ENCODE results near the gene PPDPF. TPM values are rescaled to one million over a fixed set of nuclear protein-coding genes. Genes with fewer than 3 reads are reported as not detected.

Gene PPDPF
- total RNA-seq, 1 donor from 2014 or later, result 21.9 TPM

DNA sequence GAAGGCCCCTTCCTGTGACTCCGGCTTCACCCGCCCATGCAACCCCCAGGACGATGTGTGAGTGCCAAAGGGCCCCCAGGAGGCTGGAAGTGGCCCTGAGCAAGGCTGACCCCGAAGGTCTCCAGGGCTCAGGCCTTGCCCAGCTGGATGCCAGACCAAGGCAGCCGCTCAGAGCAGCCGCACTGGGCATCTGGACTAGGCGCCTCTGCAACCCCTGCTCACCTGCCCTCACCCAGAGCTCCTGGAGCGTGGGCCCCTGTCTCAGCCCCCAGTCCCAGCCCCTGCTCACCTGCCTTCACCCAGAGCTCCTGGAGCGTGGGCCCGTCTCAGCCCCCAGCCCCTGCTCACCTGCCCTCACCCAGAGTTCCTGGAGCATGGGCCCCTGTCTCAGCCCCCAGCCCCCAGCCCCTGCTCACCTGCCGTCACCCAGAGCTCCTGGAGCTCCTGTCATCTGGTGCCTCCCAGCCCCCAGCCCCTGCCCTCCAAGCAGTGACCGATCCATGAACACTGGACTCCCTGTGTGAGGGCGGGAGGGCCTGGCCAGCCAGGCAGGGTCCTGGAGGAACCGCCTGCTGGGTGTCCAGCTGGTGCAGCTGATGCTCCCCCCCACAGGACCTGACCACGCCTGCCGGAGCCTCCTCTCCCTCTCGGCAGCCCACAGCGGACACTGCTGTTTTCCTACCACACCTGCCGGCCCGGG lies 25.8 kb downstream of the PPDPF start:
- FAIRE-seq, result no peak
- Histone ChIP-seq H3K36me3 (ENCODE audit: control insufficient read depth, insufficient read depth, low read length) (no peaks in the 10 kb centered on the region), H3K4me3 (ENCODE audit: low read depth, low read length) (no peak overlapping the region), H3K27me3 (ENCODE audit: control insufficient read depth, insufficient read depth, low read length) (no peaks in the 10 kb centered on the region)
- DNase-seq (ENCODE audit: low read depth), result no peak
- no peak for TF ChIP-seq CTCF (IDR thresholded peaks at IDR 0.05; ENCODE audit: insufficient read depth, low read length, severe bottlenecking)

DNA sequence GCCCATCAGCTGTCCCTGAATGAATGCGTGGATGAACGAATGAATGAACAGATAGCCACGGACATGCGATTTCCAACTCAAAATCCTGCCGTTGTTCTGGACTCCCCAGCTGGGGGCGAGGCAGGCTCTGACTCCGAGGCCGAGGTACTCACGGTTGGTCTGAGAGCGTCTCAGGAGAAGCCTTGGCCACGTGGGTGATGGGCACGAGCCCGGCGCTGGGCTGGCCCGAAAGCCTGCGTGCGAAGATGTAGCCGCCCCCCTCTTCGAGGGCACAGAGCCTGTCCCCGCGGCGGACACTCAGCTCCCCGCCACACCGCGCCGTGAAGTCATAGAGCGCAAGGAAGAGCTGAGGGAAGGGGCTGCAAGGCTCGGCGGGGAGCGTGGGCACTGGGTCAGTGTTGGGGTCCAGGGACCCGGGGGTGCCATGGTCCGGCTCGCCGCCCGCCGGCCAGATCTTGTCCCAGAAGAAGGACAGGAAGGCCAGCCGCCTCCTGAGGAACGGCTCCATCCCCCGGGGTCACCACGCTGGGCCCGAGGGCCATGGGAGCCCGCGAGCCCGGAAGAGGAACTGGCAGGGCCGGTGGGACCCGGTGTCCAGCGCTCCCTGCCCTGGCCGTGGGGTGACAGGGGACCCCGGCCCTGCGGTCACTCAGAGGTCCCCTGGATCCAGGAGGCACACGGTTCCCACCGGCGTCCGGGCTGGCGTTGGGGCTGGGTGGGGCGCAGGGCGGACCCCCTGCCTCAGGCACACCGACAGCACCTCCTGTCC lies 26.6 kb downstream of the PPDPF start:
- TF ChIP-seq CTCF (IDR thresholded peaks at IDR 0.05; ENCODE audit: insufficient read depth, low read length, severe bottlenecking), result no peak
- FAIRE-seq (no peak), DNase-seq (ENCODE audit: low read depth) (no peak)
- no peaks in the 10 kb centered on the region for H3K27me3 ChIP-seq (ENCODE audit: control insufficient read depth, insufficient read depth, low read length)
- H3K4me3 ChIP-seq (ENCODE audit: low read depth, low read length), result no peak overlapping the region
- no peaks in the 10 kb centered on the region for H3K36me3 ChIP-seq (ENCODE audit: control insufficient read depth, insufficient read depth, low read length)

DNA sequence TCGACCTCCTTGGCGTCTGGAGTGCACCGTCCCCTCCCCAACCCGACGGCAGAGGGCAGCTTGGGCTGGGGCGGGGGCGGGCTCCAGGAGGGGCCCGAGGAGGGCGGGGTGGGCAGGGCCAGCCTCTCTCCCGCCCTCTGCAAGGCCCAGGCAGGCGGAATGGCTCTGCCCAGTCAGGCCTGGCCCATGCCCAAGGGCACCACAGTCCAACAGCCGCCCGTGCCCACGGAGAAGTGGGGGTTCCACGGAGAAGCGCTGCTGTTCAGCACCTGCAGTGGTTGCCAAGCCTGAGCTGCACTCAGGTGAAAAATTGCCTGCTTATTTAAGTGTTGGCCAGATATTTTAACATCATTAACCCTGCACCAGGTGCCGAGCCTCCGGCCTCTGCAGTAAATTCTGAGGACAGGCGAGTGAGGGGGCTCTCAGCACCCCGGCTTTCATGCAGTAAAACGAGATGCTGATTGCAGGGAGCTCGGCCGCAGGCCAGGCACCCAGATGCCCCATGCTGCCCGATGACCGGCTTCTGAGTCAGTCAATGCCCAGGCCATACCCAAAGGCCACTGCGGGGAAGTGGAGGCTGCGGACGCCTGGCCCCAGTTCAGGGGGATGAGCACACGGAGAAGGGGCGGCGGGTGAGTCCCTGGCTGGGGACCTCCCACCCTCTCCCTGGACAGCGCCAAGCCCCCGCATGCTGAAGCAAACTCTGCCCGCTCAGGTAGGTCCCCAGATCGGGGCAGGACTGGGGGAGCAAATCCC lies 27.3 kb downstream of the PPDPF start, which contains the start of gene SRMS:
SRMS (minus strand) TSS at position 25 of the 756 bp plus-strand sequence. CDS start 286 bp downstream, outside the sequence.
- FAIRE-seq (no peak), DNase-seq (ENCODE audit: low read depth) (no peak)
- no peak for TF ChIP-seq CTCF (IDR thresholded peaks at IDR 0.05; ENCODE audit: insufficient read depth, low read length, severe bottlenecking)
- H3K27me3 ChIP-seq (ENCODE audit: control insufficient read depth, insufficient read depth, low read length), result no peaks in the 10 kb centered on the region
- H3K36me3 ChIP-seq (ENCODE audit: control insufficient read depth, insufficient read depth, low read length), result no peaks in the 10 kb centered on the region
- no peak within 1 kb of the TSS for H3K4me3 ChIP-seq (ENCODE audit: low read depth, low read length)

- Histone ChIP-seq H3K27me3 (ENCODE audit: control insufficient read depth, insufficient read depth, low read length) (no peaks in the 10 kb centered on the region), H3K36me3 (ENCODE audit: control insufficient read depth, insufficient read depth, low read length) (no peaks in the 10 kb centered on the region), H3K4me3 (ENCODE audit: low read depth, low read length) (no peak overlapping the region)
- DNase-seq (ENCODE audit: low read depth), result no peak
- no peak for FAIRE-seq
- no peak for TF ChIP-seq CTCF (IDR thresholded peaks at IDR 0.05; ENCODE audit: insufficient read depth, low read length, severe bottlenecking)
Measured at GRCh38 chr20:63548542-63548941, 28.0 kb downstream of the PPDPF start.

DNA sequence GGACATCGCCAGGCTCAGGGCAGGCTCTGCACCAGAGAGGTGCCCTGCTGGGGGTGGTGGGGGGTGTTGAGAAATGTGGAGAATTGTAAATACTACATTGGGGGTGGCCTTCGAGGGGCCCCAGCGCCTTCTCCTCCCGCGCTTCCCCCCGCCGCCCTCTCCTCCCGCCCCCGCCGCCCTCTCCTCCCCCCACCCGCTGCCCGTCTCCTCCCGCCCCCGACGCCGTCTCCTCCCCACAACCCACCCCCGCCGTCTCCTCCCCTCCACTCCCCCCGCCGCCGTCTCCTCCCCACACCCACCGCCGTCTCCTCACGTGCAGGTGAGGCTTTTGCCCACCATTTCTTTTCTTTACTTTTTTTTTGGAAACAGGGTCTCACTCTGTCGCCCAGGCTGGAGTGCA lies 28.5 kb downstream of the PPDPF start:
- H3K36me3 ChIP-seq (ENCODE audit: control insufficient read depth, insufficient read depth, low read length), result no peaks in the 10 kb centered on the region
- TF ChIP-seq CTCF (IDR thresholded peaks at IDR 0.05; ENCODE audit: insufficient read depth, low read length, severe bottlenecking), result no peak
- no peaks in the 10 kb centered on the region for H3K27me3 ChIP-seq (ENCODE audit: control insufficient read depth, insufficient read depth, low read length)
- no peak for FAIRE-seq
- no peak for DNase-seq (ENCODE audit: low read depth)
- H3K4me3 ChIP-seq (ENCODE audit: low read depth, low read length), result no peak overlapping the region
